A549 (cell line): ENCODE results near the gene APOBEC3G. TPM values are rescaled to one million over a fixed set of nuclear protein-coding genes. Genes with fewer than 3 reads are reported as not detected.

ENCODE experiments used
- ATAC-seq, 2 experiments: fragments of 200-7000 bp in 1 of 2; fragments of >200 bp in 1 of 2; cut with Nextera tagmentation in 1 of 2; cut with Tn5 transposase in 1 of 2; 3 replicates each; pipeline versions ENCODE4 v1.8.0 to v1.9.1; 2018 to 2020; ENCODE audit warnings: mild to moderate bottlenecking in 1 of 2, moderate library complexity in 1 of 2
- CTCF ChIA-PET: fragments of 300-600 bp; sonication (Branson Sonifier 250); formaldehyde crosslinking; extraction: SDS; loops from one replicate; lab custom pipeline; 2021; ENCODE audit warnings: antibody characterized with exemption, inconsistent platforms; lab: Yijun Ruan, JAX
- POLR2A ChIA-PET: fragments of 350-600 bp; formaldehyde crosslinking; extraction: SDS; loops from one replicate; lab custom pipeline; 2021; ENCODE audit warnings: antibody characterized with exemption, inconsistent platforms; lab: Yijun Ruan, JAX
- DNase-seq, 2 experiments: peaks; one replicate each; pipeline versions ENCODE4 v3.0.0 to v3.0.0-alpha.2; 2011 to 2016; ENCODE audit warnings: low read depth in 1 of 2, low spot score in 1 of 2
- FAIRE-seq: peaks from 2 replicates; lab custom pipeline; 2011; peaks lifted over from hg19 to GRCh38; lab: Jason Lieb, UNC
- H3K27ac ChIP-seq, 2 experiments: fragments of >200 bp; sonication (Bioruptor Twin); formaldehyde crosslinking; 3 replicates each; pipeline ENCODE4 v1.5.1; 2016 to 2017
- H3K4me1 ChIP-seq: fragments of >200 bp; sonication (Bioruptor Twin); formaldehyde crosslinking; 3 replicates; pipeline ENCODE4 v1.6.1; 2016
- H3K4me2 ChIP-seq: fragments of >200 bp; sonication (Bioruptor Twin); formaldehyde crosslinking; 3 replicates; pipeline ENCODE4 v1.6.1; 2016
- H3K4me3 ChIP-seq: fragments of >200 bp; sonication (Bioruptor Twin); formaldehyde crosslinking; 3 replicates; pipeline ENCODE4 v1.5.1; 2016
- H3K9me3 ChIP-seq: fragments of >200 bp; sonication (Bioruptor Twin); formaldehyde crosslinking; 3 replicates; pipeline ENCODE4 v1.6.1; 2016
- CEBPB ChIP-seq, 2 experiments: fragments of >200 bp in 1 of 2; sonication (Bioruptor Twin) in 1 of 2; formaldehyde crosslinking in 1 of 2; IDR thresholded peaks; 2 replicates each; pipeline ENCODE4 v1.6.1; 2012 to 2016
- CHD4 ChIP-seq: fragments of 200-600 bp; sonication (generic); IDR thresholded peaks from 2 replicates; pipeline ENCODE4 v1.6.1; 2016; ENCODE audit warnings: antibody characterized with exemption, mild to moderate bottlenecking, borderline replicate concordance
- FOSB ChIP-seq: fragments of 250-450 bp; sonication (Bioruptor Pico); IDR thresholded peaks from 2 replicates; pipeline ENCODE4 v1.5.0; 2020; ENCODE audit warnings: mild to moderate bottlenecking, moderate library complexity
- FOSL2 ChIP-seq, 2 experiments: fragments of 450-650 bp in 1 of 2; fragments of >200 bp in 1 of 2; sonication (Bioruptor Twin) in 1 of 2; formaldehyde crosslinking; IDR thresholded peaks; 2 replicates each; pipeline versions ENCODE4 v1.5.0 to v1.6.1; 2016 to 2020; ENCODE audit warnings: mild to moderate bottlenecking in 1 of 2, moderate library complexity in 1 of 2
- HEYL ChIP-seq: fragments of 250-450 bp; sonication (Bioruptor Pico); IDR thresholded peaks from 2 replicates; pipeline ENCODE4 v1.8.0; 2021; ENCODE audit warnings: mild to moderate bottlenecking, moderate library complexity
- HOXA7 ChIP-seq: fragments of 250-450 bp; sonication (Bioruptor Pico); IDR thresholded peaks from 2 replicates; pipeline ENCODE4 v1.5.0; 2020; ENCODE audit warnings: mild to moderate bottlenecking, moderate library complexity
- HOXB5 ChIP-seq: fragments of 250-450 bp; sonication (Bioruptor Pico); IDR thresholded peaks from 2 replicates; pipeline ENCODE4 v1.5.0; 2020; ENCODE audit warnings: mild to moderate bottlenecking, moderate library complexity
- KDM5A ChIP-seq: fragments of 200-600 bp; sonication (generic); IDR thresholded peaks from 2 replicates; pipeline ENCODE4 v1.6.1; 2016; ENCODE audit warnings: antibody characterized with exemption, mild to moderate bottlenecking
- PHF8 ChIP-seq: fragments of 200-600 bp; sonication (generic); IDR thresholded peaks from 2 replicates; pipeline ENCODE4 v1.6.1; 2016; ENCODE audit warnings: low read depth, mild to moderate bottlenecking, antibody characterized with exemption, moderate library complexity, borderline replicate concordance
- RAD21 ChIP-seq, 2 experiments: fragments of >200 bp in 1 of 2; sonication (Bioruptor Twin) in 1 of 2; formaldehyde crosslinking in 1 of 2; IDR thresholded peaks in 1 of 2; conservative IDR thresholded peaks in 1 of 2; 2 replicates in 1 of 2; 3 replicates in 1 of 2; pipeline ENCODE4 v1.6.1; 2012 to 2018; ENCODE audit warnings: inconsistent platforms in 1 of 2
- RCOR1 ChIP-seq: fragments of 150-350 bp; IDR thresholded peaks from 2 replicates; pipeline ENCODE4 v1.6.1; 2014; ENCODE audit warnings: antibody characterized with exemption, low read length, low read depth
- RFX5 ChIP-seq: fragments of 450-650 bp; IDR thresholded peaks from 2 replicates; pipeline ENCODE4 v1.7.1; 2014; ENCODE audit warnings: antibody characterized with exemption, mild to moderate bottlenecking, moderate library complexity
- WGBS: methylation state at CpG from one replicate; pipeline ENCODE4 v1.1.6; 2017; ENCODE audit errors: missing lambda C conversion rate; 5-methylcytosine and 5-hydroxymethylcytosine counted together
- polyA plus RNA-seq, 4 experiments: library from polyadenylated mRNA; depleted of rRNA in 3 of 4; stranded (reverse); fragments of >200 nt; fragmentation: RNase III in 1 of 4; extraction: RNeasy Plus Mini Kit Qiagen cat#74134 plus additional on column Dnase treatment in 1 of 4; gene quantifications; 2 replicates in 3 of 4; 3 replicates in 1 of 4; pipeline ENCODE4 v1.2.3, GENCODE V29; 2011 to 2017
- TF ChIP-seq, protein P1 (sequence below): fragments of 250-450 bp; sonication (Bioruptor Pico); IDR thresholded peaks from 2 replicates; pipeline ENCODE4 v1.5.0; 2021; ENCODE audit warnings: mild to moderate bottlenecking, moderate library complexity, borderline replicate concordance
- TF ChIP-seq, protein P2 (sequence below): IDR thresholded peaks from 2 replicates; pipeline ENCODE4 v1.6.1; 2012
- TF ChIP-seq, protein P3 (sequence below): fragments of 150-350 bp; IDR thresholded peaks from 2 replicates; pipeline ENCODE4 v1.6.1; 2014; ENCODE audit warnings: low read depth, mild to moderate bottlenecking, low read length

APOBEC3G gene
- polyA plus RNA-seq, 2 of the 4 experiments (the other 2 are of a cell fraction): not detected

DNA sequence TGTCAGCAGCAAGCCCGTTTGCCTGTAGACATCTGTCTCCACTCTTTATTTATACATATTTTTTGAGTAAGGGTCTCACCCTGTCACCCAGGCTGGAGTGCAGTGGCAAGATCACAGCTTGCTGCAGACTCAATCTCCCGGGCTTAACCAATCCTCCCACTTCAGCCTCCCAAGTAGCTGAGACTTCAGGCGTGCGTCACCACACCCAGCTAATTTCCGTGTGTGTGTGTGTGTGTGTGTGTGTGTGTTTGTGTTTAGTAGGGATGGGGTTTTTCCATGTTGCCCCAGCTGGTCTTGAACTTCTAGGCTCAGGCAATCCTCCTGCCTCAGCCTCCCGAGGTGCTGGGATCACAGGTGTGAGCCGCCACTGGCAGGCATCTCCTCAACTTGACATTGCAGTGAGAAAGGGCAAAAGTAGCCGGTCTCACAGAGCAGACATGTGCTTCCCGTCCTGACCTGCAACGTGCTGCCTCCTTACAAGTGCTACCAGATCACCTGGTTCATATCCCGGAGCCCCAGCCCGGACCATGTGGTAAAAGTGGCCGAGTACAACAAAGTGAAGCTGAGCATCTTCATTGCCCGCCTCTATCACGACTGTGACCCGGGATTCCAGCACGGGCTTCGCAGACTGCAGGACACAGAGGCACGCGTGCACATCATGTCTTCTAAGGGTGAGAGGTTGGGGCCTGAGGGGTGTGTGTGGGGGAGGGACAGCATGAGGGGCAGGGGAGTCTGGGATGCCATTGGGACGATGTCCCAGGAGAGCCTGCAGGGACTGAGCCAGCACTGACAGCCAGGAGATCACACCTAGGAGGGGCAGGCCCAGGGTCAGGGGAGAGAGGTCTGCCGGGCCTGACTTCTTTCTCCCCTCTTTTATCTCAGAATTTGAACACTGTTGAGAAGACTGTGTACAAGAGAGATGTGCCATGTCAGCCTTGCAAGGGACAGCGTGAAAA, 14.3 kb downstream of the APOBEC3G start (continued):
- no peak for TF ChIP-seq RAD21 (conservative IDR thresholded peaks at IDR 0.05 in 1 of 2, IDR thresholded peaks at IDR 0.05 in 1 of 2)
- TF ChIP-seq HOXA7 (CRISPR knock-in tag): no peak
- no peak for TF ChIP-seq HOXB5 (CRISPR knock-in tag)
- TF ChIP-seq, all 56 proteins: peak for 0

DNA sequence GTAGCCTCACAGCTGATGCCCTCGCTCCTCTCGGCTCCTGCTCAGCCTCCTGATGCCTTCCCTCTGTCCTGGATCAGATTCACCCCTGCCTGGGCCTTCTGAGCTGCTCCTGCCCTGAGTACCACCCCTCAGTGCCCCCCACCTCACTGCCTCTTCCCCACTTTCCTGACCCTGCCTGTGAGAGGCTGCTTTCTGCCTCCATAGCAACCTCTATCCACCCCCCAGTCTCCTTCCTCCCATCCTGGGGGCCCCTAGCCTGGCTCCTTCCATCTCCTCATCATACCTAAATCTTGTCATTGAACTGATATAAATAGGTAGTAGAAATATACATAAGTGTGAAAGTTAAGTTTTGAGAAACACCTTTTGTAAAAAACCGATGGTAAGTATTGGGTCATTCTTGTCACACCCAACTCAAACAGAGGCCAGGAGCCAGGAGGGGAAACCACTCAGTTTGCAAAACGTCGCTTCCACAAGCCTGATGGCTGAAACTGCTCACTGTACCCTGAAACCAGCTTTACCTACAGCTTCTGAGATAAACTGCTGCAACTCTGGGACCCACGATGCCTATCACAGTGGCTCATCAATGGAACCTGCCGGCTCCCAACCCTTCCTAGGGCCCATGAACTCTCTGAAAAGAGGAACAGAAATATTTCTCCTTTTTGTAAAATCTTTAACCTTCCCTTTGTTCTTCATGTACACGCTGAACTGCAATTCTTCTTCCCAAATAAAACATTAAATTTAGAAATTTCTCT, 15.2 kb downstream of the APOBEC3G start:
- Histone ChIP-seq H3K4me3 (no peak overlapping the region), H3K27ac (no peak overlapping the region), H3K4me2 (no peak overlapping the region), H3K9me3 (no peaks in the 10 kb centered on the region), H3K4me1 (peaks cover 4% of the 10 kb centered on the region)
- TF ChIP-seq, protein P1, sequence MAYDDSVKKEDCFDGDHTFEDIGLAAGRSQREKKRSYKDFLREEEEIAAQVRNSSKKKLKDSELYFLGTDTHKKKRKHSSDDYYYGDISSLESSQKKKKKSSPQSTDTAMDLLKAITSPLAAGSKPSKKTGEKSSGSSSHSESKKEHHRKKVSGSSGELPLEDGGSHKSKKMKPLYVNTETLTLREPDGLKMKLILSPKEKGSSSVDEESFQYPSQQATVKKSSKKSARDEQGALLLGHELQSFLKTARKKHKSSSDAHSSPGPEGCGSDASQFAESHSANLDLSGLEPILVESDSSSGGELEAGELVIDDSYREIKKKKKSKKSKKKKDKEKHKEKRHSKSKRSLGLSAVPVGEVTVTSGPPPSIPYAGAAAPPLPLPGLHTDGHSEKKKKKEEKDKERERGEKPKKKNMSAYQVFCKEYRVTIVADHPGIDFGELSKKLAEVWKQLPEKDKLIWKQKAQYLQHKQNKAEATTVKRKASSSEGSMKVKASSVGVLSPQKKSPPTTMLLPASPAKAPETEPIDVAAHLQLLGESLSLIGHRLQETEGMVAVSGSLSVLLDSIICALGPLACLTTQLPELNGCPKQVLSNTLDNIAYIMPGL: no peak
- no peak for TF ChIP-seq HEYL (CRISPR knock-in tag)
- no peak for TF ChIP-seq PHF8
- no peak for TF ChIP-seq CEBPB (IDR thresholded peaks at IDR 0.05)
- no peak for TF ChIP-seq RFX5
- TF ChIP-seq, protein P2, sequence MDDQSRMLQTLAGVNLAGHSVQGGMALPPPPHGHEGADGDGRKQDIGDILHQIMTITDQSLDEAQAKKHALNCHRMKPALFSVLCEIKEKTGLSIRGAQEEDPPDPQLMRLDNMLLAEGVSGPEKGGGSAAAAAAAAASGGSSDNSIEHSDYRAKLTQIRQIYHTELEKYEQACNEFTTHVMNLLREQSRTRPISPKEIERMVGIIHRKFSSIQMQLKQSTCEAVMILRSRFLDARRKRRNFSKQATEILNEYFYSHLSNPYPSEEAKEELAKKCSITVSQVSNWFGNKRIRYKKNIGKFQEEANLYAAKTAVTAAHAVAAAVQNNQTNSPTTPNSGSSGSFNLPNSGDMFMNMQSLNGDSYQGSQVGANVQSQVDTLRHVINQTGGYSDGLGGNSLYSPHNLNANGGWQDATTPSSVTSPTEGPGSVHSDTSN: no peak
- TF ChIP-seq FOSL2 (IDR thresholded peaks at IDR 0.05): no peak
- no peak for TF ChIP-seq FOSL2 (CRISPR knock-in tag; IDR thresholded peaks at IDR 0.05)
- no peak for TF ChIP-seq KDM5A
- POLR2A ChIA-PET: no interaction called here
- WGBS: 61% methylated on average over 8 of the region's 8 CpGs
- ATAC-seq (no peak), DNase-seq (no peak), FAIRE-seq (no peak)
- CTCF ChIA-PET: interaction anchor here (1.1 kb wide), 1 partner anchor 34 kb away, joined by 3 read pairs; no protein-coding TSS in a partner anchor

DNA sequence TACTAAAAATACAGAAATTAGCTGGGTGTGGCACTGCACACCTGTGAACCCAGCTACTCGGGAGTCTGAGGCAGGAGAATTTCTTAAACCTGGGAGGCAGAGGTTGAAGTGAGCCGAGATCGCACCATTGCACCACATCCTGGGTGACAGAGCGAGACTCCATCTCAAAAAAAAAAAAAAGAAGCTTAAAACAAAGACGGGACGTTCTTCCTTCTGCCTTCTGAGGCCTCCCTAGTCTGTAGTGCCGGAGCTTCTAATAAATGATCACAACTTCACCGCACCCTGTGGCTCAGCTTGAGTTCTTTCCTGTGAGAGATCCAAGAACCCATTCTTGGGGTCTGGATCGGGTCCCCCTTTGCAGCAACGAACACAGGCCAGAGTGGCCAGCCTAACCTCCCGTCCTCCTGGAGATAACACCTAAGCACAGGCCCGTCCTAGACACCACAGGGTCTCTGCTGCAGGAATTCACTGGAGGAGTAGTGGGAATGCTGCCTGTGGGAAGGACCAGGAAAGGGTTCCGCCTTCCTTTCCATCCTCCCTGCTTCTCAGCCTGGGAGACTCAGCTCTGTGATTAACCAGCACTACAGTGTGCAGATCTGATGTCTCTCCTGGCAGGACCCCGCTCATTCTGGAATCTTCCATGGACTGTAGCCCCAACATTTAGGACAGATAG, 17.8 kb downstream of the APOBEC3G start:
- Histone ChIP-seq H3K27ac (no peak overlapping the region), H3K4me3 (no peak overlapping the region), H3K4me2 (no peak overlapping the region), H3K9me3 (no peaks in the 10 kb centered on the region), H3K4me1 (peaks cover 9% of the 10 kb centered on the region)
- 85% methylated on average over 13 of the region's 14 CpGs for WGBS
- no peak for DNase-seq
- ChIA-PET CTCF (interaction anchor here (1.0 to 1.2 kb wide), 3 partner anchors 10 to 348 kb away, joined by 3 to 4 read pairs (median 3); no protein-coding TSS in a partner anchor), POLR2A (no interaction called here)
- TF ChIP-seq HOXA7 (CRISPR knock-in tag) (no peak), HEYL (CRISPR knock-in tag) (no peak), RCOR1 (no peak), CHD4 (no peak), FOSB (no peak), HOXB5 (CRISPR knock-in tag) (no peak)
- TF ChIP-seq, protein P3, sequence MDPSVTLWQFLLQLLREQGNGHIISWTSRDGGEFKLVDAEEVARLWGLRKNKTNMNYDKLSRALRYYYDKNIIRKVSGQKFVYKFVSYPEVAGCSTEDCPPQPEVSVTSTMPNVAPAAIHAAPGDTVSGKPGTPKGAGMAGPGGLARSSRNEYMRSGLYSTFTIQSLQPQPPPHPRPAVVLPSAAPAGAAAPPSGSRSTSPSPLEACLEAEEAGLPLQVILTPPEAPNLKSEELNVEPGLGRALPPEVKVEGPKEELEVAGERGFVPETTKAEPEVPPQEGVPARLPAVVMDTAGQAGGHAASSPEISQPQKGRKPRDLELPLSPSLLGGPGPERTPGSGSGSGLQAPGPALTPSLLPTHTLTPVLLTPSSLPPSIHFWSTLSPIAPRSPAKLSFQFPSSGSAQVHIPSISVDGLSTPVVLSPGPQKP: no peak
- no peak for FAIRE-seq
- ATAC-seq: no peak
